A549 (cell line): ENCODE results near the gene TFDP2.

Source experiments
- CTCF ChIP-seq: fragments of >200 bp; sonication (Bioruptor Twin); formaldehyde crosslinking; IDR thresholded peaks from 3 replicates; pipeline ENCODE4 v1.5.1; 2016
- EHMT2 ChIP-seq: fragments of 200-600 bp; sonication (generic); IDR thresholded peaks from 2 replicates; pipeline ENCODE4 v1.6.1; 2016; ENCODE audit warnings: antibody characterized with exemption, low read depth, mild to moderate bottlenecking, moderate library complexity
- JUN ChIP-seq, 2 experiments: fragments of >200 bp; sonication (Bioruptor Twin); formaldehyde crosslinking; IDR thresholded peaks; 2 replicates in 1 of 2; 3 replicates in 1 of 2; pipeline ENCODE4 v1.6.1; 2016 to 2017
- MAX ChIP-seq: IDR thresholded peaks from 2 replicates; pipeline ENCODE4 v1.6.1; 2012
- MYC ChIP-seq: IDR thresholded peaks from 2 replicates; pipeline ENCODE4 v1.6.1; 2012; ENCODE audit warnings: mild to moderate bottlenecking, inconsistent platforms, low read length, improper control_type of control experiment, borderline replicate concordance
- PHF8 ChIP-seq: fragments of 200-600 bp; sonication (generic); IDR thresholded peaks from 2 replicates; pipeline ENCODE4 v1.6.1; 2016; ENCODE audit warnings: low read depth, mild to moderate bottlenecking, antibody characterized with exemption, moderate library complexity, borderline replicate concordance
- POLR2A ChIP-seq: IDR thresholded peaks from 2 replicates; pipeline ENCODE4 v1.6.1; 2012; ENCODE audit warnings: mild to moderate bottlenecking, low read length
- SREBF2 ChIP-seq: fragments of 450-650 bp; IDR thresholded peaks from 2 replicates; pipeline ENCODE4 v1.6.1; 2014; ENCODE audit warnings: mild to moderate bottlenecking, moderate library complexity
- TF ChIP-seq, protein P1 (sequence below): fragments of 250-450 bp; sonication (Bioruptor Pico); IDR thresholded peaks from 2 replicates; pipeline ENCODE4 v1.5.0; 2021; ENCODE audit warnings: mild to moderate bottlenecking, moderate library complexity, borderline replicate concordance
- TF ChIP-seq, protein P2 (sequence below): fragments of 450-650 bp; IDR thresholded peaks from 2 replicates; pipeline ENCODE4 v1.6.1; 2014; ENCODE audit warnings: antibody characterized with exemption

- TF ChIP-seq MYC (no peak), CTCF (no peak), PHF8 (no peak), MAX (no peak), SREBF2 (no peak), POLR2A (no peak), JUN (IDR thresholded peaks at IDR 0.05) (no peak), EHMT2 (no peak)
- TF ChIP-seq, protein P1, sequence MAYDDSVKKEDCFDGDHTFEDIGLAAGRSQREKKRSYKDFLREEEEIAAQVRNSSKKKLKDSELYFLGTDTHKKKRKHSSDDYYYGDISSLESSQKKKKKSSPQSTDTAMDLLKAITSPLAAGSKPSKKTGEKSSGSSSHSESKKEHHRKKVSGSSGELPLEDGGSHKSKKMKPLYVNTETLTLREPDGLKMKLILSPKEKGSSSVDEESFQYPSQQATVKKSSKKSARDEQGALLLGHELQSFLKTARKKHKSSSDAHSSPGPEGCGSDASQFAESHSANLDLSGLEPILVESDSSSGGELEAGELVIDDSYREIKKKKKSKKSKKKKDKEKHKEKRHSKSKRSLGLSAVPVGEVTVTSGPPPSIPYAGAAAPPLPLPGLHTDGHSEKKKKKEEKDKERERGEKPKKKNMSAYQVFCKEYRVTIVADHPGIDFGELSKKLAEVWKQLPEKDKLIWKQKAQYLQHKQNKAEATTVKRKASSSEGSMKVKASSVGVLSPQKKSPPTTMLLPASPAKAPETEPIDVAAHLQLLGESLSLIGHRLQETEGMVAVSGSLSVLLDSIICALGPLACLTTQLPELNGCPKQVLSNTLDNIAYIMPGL = no peak
- TF ChIP-seq, protein P2, sequence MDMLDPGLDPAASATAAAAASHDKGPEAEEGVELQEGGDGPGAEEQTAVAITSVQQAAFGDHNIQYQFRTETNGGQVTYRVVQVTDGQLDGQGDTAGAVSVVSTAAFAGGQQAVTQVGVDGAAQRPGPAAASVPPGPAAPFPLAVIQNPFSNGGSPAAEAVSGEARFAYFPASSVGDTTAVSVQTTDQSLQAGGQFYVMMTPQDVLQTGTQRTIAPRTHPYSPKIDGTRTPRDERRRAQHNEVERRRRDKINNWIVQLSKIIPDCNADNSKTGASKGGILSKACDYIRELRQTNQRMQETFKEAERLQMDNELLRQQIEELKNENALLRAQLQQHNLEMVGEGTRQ = no peak
Observed at GRCh38 chr3:141960731-141961130, 188.6 kb downstream of the TFDP2 start.
